Stimulated activated CD8-positive, alpha-beta memory T cell treated with anti-CD3 and anti-CD28 coated beads, Interleukin-12 subunit alpha, Interleukin-12 subunit beta, amount 100 ng/mL, for 4 hours (primary cell): ENCODE results near the gene KIRREL3.

ENCODE experiments used
- DNase-seq: peaks from one replicate; pipeline ENCODE4 v3.0.0-alpha.2; 2020; ENCODE audit warnings: low read depth

KIRREL3 gene

GRCh38 chr11:126507646-126508045, 492.9 kb downstream of the KIRREL3 start:
- DNase-seq = no peak

GRCh38 chr11:126506789-126507188, 493.8 kb downstream of the KIRREL3 start:
- DNase-seq = no peak

- DNase-seq = no peak
These were observed 497.6 kb downstream of the KIRREL3 start for GRCh38 chr11:126502982-126503381.

GRCh38 chr11:126502159-126502558, 498.4 kb downstream of the KIRREL3 start:
- no peak for DNase-seq

GRCh38 chr11:126501641-126502040, 498.9 kb downstream of the KIRREL3 start:
- DNase-seq = no peak

- DNase-seq = no peak
These were observed 499.6 kb downstream of the KIRREL3 start for GRCh38 chr11:126500981-126501380.

GRCh38 chr11:126499131-126499752, 501.3 kb downstream of the KIRREL3 start:
- DNase-seq = no peak

- no peak for DNase-seq
These were observed 502.3 kb downstream of the KIRREL3 start for GRCh38 chr11:126498281-126498680.

- DNase-seq = no peak
These were observed 502.9 kb downstream of the KIRREL3 start for GRCh38 chr11:126497581-126498122.

- no peak for DNase-seq
These were observed 503.8 kb downstream of the KIRREL3 start for GRCh38 chr11:126496576-126497337.

GRCh38 chr11:126495281-126496220, 505.0 kb downstream of the KIRREL3 start:
- DNase-seq = no peak

GRCh38 chr11:126494831-126495230, 505.7 kb downstream of the KIRREL3 start:
- DNase-seq = no peak

- no peak for DNase-seq
These were observed 508.1 kb downstream of the KIRREL3 start for GRCh38 chr11:126492331-126493082.

GRCh38 chr11:126491092-126491491, 509.5 kb downstream of the KIRREL3 start:
- DNase-seq = no peak

- DNase-seq = no peak
These were observed 510.5 kb downstream of the KIRREL3 start for GRCh38 chr11:126489836-126490660.

- no peak for DNase-seq
These were observed 511.8 kb downstream of the KIRREL3 start for GRCh38 chr11:126488591-126489370.

GRCh38 chr11:126487711-126488110, 512.9 kb downstream of the KIRREL3 start:
- no peak for DNase-seq

GRCh38 chr11:126485986-126486635, 514.5 kb downstream of the KIRREL3 start:
- no peak for DNase-seq
